ENCODE measurements around the gene AHCYL2.

The AHCYL2 gene

GRCh38 chr7:129271500-129272355 lies 46.9 kb downstream of the AHCYL2 start:
- peak; percentile 77 for DNase-seq (ENCODE audit: low read depth)
- peak; percentile 24; the same call in 1 of the 2 replicates for TF ChIP-seq MAX (IDR thresholded peaks at IDR 0.05; ENCODE audit: low read depth, low read length)
- no peak for TF ChIP-seq POLR2A (IDR thresholded peaks at IDR 0.05; ENCODE audit: extremely low read depth, insufficient read length)
- TF ChIP-seq CTCF (IDR thresholded peaks at IDR 0.05; ENCODE audit: low read depth, low read length), result peak; percentile 74
- peak; percentile 9; the same call in 1 of the 2 replicates for TF ChIP-seq MYC (IDR thresholded peaks at IDR 0.05; ENCODE audit: low read depth, low read length)
- no peak overlapping the region for H3K4me3 ChIP-seq (ENCODE audit: low read depth, low read length)

- no peak for DNase-seq (ENCODE audit: low read depth)
- H3K4me3 ChIP-seq (ENCODE audit: low read depth, low read length), result no peak overlapping the region
- no peak for TF ChIP-seq MAX (IDR thresholded peaks at IDR 0.05; ENCODE audit: low read depth, low read length)
- no peak for TF ChIP-seq MYC (IDR thresholded peaks at IDR 0.05; ENCODE audit: low read depth, low read length)
- no peak for TF ChIP-seq POLR2A (IDR thresholded peaks at IDR 0.05; ENCODE audit: extremely low read depth, insufficient read length)
- TF ChIP-seq CTCF (IDR thresholded peaks at IDR 0.05; ENCODE audit: low read depth, low read length), result no peak
Observed at GRCh38 chr7:129273936-129274335, 49.1 kb downstream of the AHCYL2 start.

- H3K4me3 ChIP-seq (ENCODE audit: low read depth, low read length), result no peak overlapping the region
- TF ChIP-seq CTCF (IDR thresholded peaks at IDR 0.05; ENCODE audit: low read depth, low read length) (no peak), MAX (IDR thresholded peaks at IDR 0.05; ENCODE audit: low read depth, low read length) (no peak), MYC (IDR thresholded peaks at IDR 0.05; ENCODE audit: low read depth, low read length) (no peak), POLR2A (IDR thresholded peaks at IDR 0.05; ENCODE audit: extremely low read depth, insufficient read length) (no peak)
- no peak for DNase-seq (ENCODE audit: low read depth)
Observed at GRCh38 chr7:129277629-129278028, 52.8 kb downstream of the AHCYL2 start.

- no peak overlapping the region for H3K4me3 ChIP-seq (ENCODE audit: low read depth, low read length)
- TF ChIP-seq MAX (IDR thresholded peaks at IDR 0.05; ENCODE audit: low read depth, low read length) (no peak), MYC (IDR thresholded peaks at IDR 0.05; ENCODE audit: low read depth, low read length) (no peak), CTCF (IDR thresholded peaks at IDR 0.05; ENCODE audit: low read depth, low read length) (no peak), POLR2A (IDR thresholded peaks at IDR 0.05; ENCODE audit: extremely low read depth, insufficient read length) (no peak)
- DNase-seq (ENCODE audit: low read depth), result no peak
Observed at GRCh38 chr7:129278688-129279087, 53.9 kb downstream of the AHCYL2 start.

GRCh38 chr7:129279757-129280156 lies 54.9 kb downstream of the AHCYL2 start:
- H3K4me3 ChIP-seq (ENCODE audit: low read depth, low read length), result no peak overlapping the region
- no peak for DNase-seq (ENCODE audit: low read depth)
- TF ChIP-seq MAX (IDR thresholded peaks at IDR 0.05; ENCODE audit: low read depth, low read length), result no peak
- TF ChIP-seq CTCF (IDR thresholded peaks at IDR 0.05; ENCODE audit: low read depth, low read length), result no peak
- no peak for TF ChIP-seq POLR2A (IDR thresholded peaks at IDR 0.05; ENCODE audit: extremely low read depth, insufficient read length)
- TF ChIP-seq MYC (IDR thresholded peaks at IDR 0.05; ENCODE audit: low read depth, low read length), result no peak

All from NB4 (cell line).